IPS-11a (cell line): ENCODE measurements around the gene DEF6.

Source experiments
- H3K4me3 ChIP-seq: one replicate; pipeline ENCODE4 v1.5.1; 2013; ENCODE audit warnings: low read depth, low read length, control low read depth

Gene DEF6

GRCh38 chr6:35370124-35370741 lies 72.6 kb downstream of the DEF6 start:
- no peak overlapping the region for H3K4me3 ChIP-seq

GRCh38 chr6:35370785-35371493 lies 73.3 kb downstream of the DEF6 start:
- no peak overlapping the region for H3K4me3 ChIP-seq
